Thyroid gland (tissue), 4 donors: Measurements from ENCODE around the gene SLC9A4. TPM values are rescaled to one million over a fixed set of nuclear protein-coding genes. Genes with fewer than 3 reads are reported as not detected.

ENCODE experiments used
- DNase-seq, 2 donors: peaks; one replicate each; pipeline ENCODE4 v3.0.0-alpha.2; 2019
- H3K27ac ChIP-seq, 3 donors: fragments of 200-600 bp; sonication (generic); 1 replicate in 2 of 3; 2 replicates in 1 of 3; pipeline ENCODE4 v1.5.1; 2016 to 2019; ENCODE audit warnings: mild to moderate bottlenecking in 1 of 3, moderate library complexity in 1 of 3
- H3K27me3 ChIP-seq: fragments of 200-600 bp; sonication (generic); one replicate; pipeline ENCODE4 v1.5.1; 2019
- H3K36me3 ChIP-seq, 2 donors: fragments of 200-600 bp; sonication (generic); one replicate each; pipeline ENCODE4 v1.5.1; 2016 to 2019
- H3K4me1 ChIP-seq, 2 donors: fragments of 200-600 bp; sonication (generic); one replicate each; pipeline ENCODE4 v1.5.1; 2017 to 2019
- H3K4me3 ChIP-seq, 3 donors: fragments of 200-600 bp; sonication (generic); replicated peaks in 1 of 3; 1 replicate in 2 of 3; 2 replicates in 1 of 3; pipeline ENCODE4 v1.5.1; 2016; ENCODE audit warnings: mild to moderate bottlenecking in 1 of 3
- H3K9me3 ChIP-seq: fragments of 200-600 bp; sonication (generic); one replicate; pipeline ENCODE4 v1.5.1; 2017
- POLR2A ChIP-seq, 2 donors: fragments of 450-650 bp; IDR thresholded peaks; one replicate each; pipeline ENCODE4 v1.6.1; 2017; ENCODE audit warnings: antibody characterized with exemption in 2 of 2, mild to moderate bottlenecking in 2 of 2, moderate library complexity in 1 of 2
- WGBS, 2 donors: methylation state at CpG; one replicate each; pipeline ENCODE4 v1.1.5; 2017; 5-methylcytosine and 5-hydroxymethylcytosine counted together
- intact Hi-C: fragments of 100-400 bp; cut with DNase I; formaldehyde crosslinking; loops from one replicate; pipeline ENCODE4 v1.15.1; 2023
- total RNA-seq, 4 donors: library from RNA; depleted of rRNA; stranded (reverse); fragments of >200 nt; gene quantifications; one replicate each; pipeline ENCODE4 v1.2.3, GENCODE V29; 2016
- TF ChIP-seq, protein P1 (sequence below), 6 experiments: fragments of 200-600 bp in 3 of 6; fragments of 450-650 bp in 3 of 6; sonication (generic) in 3 of 6; IDR thresholded peaks; one replicate each; pipeline ENCODE4 v1.5.1; 2016 to 2019; ENCODE audit warnings: antibody characterized with exemption in 6 of 6, mild to moderate bottlenecking in 2 of 6, inconsistent platforms in 1 of 6, moderate library complexity in 1 of 6

The SLC9A4 gene
- total RNA-seq, 4 donors from 2014 or later = not detected

DNA sequence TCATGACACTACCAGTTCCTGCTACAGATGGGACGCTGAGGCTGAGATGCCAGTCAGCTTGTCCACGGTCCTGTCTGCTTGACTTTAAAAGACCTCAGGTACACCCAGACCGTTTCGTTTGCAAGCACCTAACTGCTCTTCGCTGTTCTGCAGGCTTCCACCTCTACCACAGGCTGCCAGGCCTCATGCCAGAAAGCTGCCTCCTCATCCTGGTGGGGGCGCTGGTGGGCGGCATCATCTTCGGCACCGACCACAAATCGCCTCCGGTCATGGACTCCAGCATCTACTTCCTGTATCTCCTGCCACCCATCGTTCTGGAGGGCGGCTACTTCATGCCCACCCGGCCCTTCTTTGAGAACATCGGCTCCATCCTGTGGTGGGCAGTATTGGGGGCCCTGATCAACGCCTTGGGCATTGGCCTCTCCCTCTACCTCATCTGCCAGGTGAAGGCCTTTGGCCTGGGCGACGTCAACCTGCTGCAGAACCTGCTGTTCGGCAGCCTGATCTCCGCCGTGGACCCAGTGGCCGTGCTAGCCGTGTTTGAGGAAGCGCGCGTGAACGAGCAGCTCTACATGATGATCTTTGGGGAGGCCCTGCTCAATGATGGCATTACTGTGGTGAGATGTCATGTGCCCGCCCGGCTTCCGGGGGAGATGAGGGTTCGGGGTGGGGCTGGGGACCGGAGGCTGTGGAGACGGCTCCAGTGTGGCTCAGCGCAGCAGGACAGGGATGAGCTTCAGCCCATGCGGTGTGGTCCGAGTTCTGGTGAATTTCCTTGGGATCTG is 5.9 kb downstream of the SLC9A4 start:
- TF ChIP-seq, protein P1, sequence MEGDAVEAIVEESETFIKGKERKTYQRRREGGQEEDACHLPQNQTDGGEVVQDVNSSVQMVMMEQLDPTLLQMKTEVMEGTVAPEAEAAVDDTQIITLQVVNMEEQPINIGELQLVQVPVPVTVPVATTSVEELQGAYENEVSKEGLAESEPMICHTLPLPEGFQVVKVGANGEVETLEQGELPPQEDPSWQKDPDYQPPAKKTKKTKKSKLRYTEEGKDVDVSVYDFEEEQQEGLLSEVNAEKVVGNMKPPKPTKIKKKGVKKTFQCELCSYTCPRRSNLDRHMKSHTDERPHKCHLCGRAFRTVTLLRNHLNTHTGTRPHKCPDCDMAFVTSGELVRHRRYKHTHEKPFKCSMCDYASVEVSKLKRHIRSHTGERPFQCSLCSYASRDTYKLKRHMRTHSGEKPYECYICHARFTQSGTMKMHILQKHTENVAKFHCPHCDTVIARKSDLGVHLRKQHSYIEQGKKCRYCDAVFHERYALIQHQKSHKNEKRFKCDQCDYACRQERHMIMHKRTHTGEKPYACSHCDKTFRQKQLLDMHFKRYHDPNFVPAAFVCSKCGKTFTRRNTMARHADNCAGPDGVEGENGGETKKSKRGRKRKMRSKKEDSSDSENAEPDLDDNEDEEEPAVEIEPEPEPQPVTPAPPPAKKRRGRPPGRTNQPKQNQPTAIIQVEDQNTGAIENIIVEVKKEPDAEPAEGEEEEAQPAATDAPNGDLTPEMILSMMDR (IDR thresholded peaks at IDR 0.05) = no peak
- TF ChIP-seq POLR2A (IDR thresholded peaks at IDR 0.05) = no peak
- WGBS, 2 donors = 89 to 92% methylated on average over 25 to 36 of the region's 36 CpGs
- intact Hi-C loops = loop anchor here (10.0 kb wide), 1 partner anchor 136 kb away; the partner anchor contains the start of gene SLC9A2
- Histone ChIP-seq H3K4me3 (no peak overlapping the region), H3K36me3 (no peaks in the 10 kb centered on the region), H3K9me3 (no peaks in the 10 kb centered on the region), H3K27me3 (no peaks in the 10 kb centered on the region), H3K4me1 (no peaks in the 10 kb centered on the region), H3K27ac (no peak overlapping the region)
- DNase-seq = no peak

DNA sequence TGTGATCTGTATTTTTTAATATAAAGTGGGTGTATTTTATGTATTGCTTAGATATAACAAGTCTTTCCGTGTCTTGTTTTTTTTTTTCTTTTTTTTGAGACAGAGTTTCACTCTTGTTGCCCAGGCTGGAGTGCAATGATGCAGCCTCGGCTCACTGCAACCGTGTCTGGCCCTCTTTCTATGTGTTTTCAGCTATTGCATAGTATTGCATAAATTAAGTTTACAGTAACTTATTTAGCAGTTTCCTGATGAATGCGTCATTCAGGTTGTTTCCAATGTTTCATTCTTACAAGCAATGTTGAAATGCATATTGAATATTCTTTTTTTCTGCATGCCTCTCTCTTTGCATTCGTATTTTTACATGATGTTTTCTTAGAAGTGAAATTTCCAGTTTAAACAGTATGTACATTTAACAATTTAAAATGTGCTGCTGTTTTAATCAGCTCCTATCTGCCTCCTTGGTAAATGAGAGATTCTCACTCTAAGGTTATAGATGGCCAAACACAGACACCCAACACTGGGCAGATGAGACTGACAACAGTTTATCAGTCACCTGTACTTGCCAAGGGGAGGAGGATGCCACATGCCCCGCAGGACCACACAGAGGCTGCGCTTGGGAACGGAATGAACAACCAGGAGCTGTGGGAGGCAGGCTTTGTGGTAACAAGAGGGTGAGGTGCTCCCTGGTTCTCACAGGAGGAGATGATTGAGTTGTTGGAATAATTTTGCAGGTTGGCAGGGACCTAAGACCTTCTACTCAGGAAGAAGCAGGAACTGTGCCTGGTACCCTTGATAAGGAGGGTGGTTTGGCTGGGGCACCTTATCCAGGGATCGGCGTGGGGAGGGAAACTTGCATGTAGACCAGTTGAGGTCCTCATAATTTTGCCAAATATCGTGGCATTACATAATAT is 7.5 kb downstream of the SLC9A4 start:
- no peak overlapping the region for H3K27ac ChIP-seq
- WGBS, 2 donors = 89 to 90% methylated on average over 11 of the region's 11 CpGs
- intact Hi-C loops = no loop called here
- H3K27me3 ChIP-seq = no peaks in the 10 kb centered on the region
- H3K36me3 ChIP-seq = no peaks in the 10 kb centered on the region
- H3K9me3 ChIP-seq = no peaks in the 10 kb centered on the region
- no peaks in the 10 kb centered on the region for H3K4me1 ChIP-seq
- H3K4me3 ChIP-seq = no peak overlapping the region
- no peak for DNase-seq
- TF ChIP-seq, protein P1 (IDR thresholded peaks at IDR 0.05) = no peak
- no peak for TF ChIP-seq POLR2A (IDR thresholded peaks at IDR 0.05)

DNA sequence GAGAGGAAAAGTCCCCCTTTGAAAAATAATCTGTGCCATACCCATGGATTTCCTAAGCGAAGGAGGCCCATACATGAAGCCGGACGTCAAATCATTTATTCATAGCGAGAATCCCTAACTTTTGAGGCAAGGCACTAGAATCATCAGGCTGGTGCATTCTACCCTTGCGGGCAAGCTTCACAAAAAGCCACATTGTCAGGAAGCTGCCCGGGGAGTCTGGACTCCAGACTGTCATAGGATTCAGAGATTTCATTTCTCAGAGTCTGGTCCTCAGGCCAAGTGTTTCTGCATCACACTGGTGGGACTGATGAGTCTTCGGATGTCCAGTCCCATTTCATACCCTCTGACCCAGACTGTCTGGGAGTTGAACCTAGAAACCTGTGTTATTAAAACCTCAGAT is 8.9 kb downstream of the SLC9A4 start:
- no peak for TF ChIP-seq POLR2A (IDR thresholded peaks at IDR 0.05)
- TF ChIP-seq, protein P1 (IDR thresholded peaks at IDR 0.05) = no peak
- DNase-seq = no peak
- intact Hi-C loops = no loop called here

DNA sequence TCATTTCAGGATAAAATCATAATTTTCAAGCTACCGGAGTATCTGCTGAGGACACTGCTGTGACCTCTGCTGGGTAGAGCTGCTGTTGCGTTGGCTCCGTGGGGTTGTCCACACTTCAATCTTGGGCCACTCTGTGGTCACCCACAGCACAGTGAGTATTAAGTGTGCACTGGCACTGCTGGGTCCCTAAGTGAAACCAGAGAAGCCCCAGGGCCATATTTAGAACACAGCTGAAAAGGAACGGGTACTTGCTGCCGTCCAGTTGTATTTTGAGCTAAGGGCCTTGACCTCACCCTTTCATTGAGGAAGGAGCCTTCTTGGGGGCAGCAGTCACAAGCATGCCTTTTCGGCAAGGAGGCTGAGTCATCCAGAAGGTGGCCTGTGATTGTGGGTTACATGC is 10.1 kb downstream of the SLC9A4 start:
- TF ChIP-seq, protein P1 (IDR thresholded peaks at IDR 0.05) = no peak
- TF ChIP-seq POLR2A (IDR thresholded peaks at IDR 0.05) = no peak
- Histone ChIP-seq H3K4me3 (no peak overlapping the region), H3K36me3 (no peaks in the 10 kb centered on the region), H3K27ac (no peak overlapping the region), H3K27me3 (no peaks in the 10 kb centered on the region), H3K9me3 (no peaks in the 10 kb centered on the region), H3K4me1 (no peaks in the 10 kb centered on the region)
- intact Hi-C loops = no loop called here
- whole genome bisulfite sequencing, 2 donors = 88 to 90% methylated on average over 6 of the region's 6 CpGs
- no peak for DNase-seq

More for the DNA sequence above, 8.9 kb downstream of the SLC9A4 start:
- H3K9me3 ChIP-seq = no peaks in the 10 kb centered on the region
- H3K36me3 ChIP-seq = no peaks in the 10 kb centered on the region
- no peak overlapping the region for H3K4me3 ChIP-seq
- no peaks in the 10 kb centered on the region for H3K4me1 ChIP-seq
- WGBS, 2 donors = 79 to 82% methylated on average over 7 of the region's 7 CpGs
- H3K27ac ChIP-seq = no peak overlapping the region
- H3K27me3 ChIP-seq = no peaks in the 10 kb centered on the region
